ENCODE data around the gene SPON1. TPM values are rescaled to one million over a fixed set of nuclear protein-coding genes. Genes with fewer than 3 reads are reported as not detected.

Gene SPON1
- total and polyA plus RNA-seq, 4 donors = 0.72 to 4.9 (median 1.2) TPM

DNA sequence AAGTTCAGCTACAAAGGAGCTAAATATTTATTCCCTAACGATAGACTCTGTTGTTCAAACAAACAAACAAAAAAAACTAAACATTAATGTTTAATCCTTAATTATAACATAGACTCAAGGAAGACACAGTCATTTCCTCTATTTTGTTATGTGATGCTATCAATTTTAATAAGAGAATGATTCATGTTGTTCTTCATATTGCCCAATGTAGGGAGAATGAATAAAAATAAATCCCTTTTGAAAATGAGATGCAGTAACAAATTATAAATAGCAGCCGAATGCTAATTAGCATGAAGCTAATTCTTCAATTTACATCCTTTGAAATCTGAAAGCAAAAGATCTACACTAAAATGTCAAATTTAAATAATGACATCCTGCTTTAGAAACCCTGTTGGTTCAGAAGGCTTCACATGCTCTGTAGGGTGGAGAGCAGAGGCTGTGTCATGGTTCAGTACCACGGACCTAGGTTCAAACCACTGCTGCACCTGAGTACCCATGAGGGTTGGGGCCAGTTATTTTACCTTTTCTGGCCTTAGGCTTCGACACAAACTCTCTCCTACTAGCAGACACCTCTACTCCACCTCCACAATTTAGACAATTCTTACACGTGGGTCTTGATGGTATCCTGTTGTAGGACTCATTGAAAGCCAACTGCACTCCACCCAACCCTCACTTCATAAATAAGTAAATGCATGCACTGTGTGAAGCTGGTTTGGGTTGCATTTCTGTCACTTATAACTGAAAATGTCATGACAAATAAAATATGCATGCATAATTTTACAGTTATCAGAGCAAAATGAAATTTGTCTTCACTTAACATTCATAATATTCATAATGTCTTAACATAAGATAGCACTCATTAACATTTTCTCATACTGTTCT, 307.4 kb downstream of the SPON1 start:
- Histone ChIP-seq H3K27ac (ENCODE audit: low read depth in 1 of 2, low read length in 2 of 2) (no peak overlapping the region), H3K27me3 (ENCODE audit: control insufficient read depth in 4 of 4, insufficient read depth in 4 of 4, low read length in 3 of 4) (no peaks in the 10 kb centered on the region), H3K9ac (ENCODE audit: low read depth in 1 of 2, low read length in 2 of 2) (no peak overlapping the region), H3K4me3 (ENCODE audit: low read depth in 1 of 3, low read length in 3 of 3) (no peak overlapping the region), H3K9me3 (ENCODE audit: control insufficient read depth in 4 of 4, low read length in 3 of 4) (no peaks in the 10 kb centered on the region), H3K36me3 (ENCODE audit: control insufficient read depth in 4 of 4, insufficient read depth in 3 of 4, low read depth in 1 of 4, low read length in 3 of 4) (no peaks in the 10 kb centered on the region), H3K4me1 (ENCODE audit: control insufficient read depth in 4 of 4, insufficient read depth in 4 of 4, low read length in 3 of 4) (no peaks in the 10 kb centered on the region)
- WGBS = 86% methylated on average over 5 of the region's 5 CpGs
- TF ChIP-seq FOXA2 (IDR thresholded peaks at IDR 0.05) = no peak
- DNase-seq (ENCODE audit: low spot score) = no peak

DNA sequence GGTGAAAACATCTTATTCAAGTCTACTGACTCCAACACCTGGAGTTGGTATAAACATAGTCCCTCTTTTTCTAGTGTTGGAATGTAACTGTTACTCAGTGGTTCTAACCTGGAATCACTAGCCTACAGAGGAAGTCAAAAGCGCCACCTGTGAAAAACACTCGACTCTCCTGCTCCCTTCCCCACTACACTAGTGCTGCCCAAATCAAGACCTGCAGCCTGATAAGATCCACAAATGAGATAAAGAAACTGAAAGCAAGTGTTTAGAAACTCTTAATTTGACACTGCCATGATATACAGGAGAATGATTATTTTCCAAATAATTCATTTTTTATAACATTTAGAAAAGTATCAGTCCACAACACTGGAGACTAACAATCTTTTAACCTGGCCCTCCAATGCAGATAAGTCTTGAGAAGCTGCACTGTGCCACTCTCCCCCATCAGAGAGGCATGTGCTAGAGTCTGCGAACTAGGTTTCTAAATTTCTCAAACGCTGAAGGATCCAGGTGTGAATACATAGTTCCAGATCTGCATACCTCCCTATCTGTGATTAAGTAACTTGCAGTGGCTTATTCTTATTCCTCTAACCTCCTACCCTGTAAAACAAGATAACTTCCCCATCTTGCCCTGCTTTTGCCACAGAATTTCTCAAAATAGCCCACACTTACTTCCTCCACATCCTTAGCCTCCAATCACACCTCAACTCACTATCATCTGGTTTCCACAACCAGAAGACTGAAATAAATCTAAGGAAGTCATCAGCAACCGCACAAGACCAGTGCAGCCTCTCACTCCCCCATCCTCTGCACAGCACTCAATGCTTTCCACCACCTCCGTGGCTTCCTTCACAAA, 308.4 kb downstream of the SPON1 start:
- Histone ChIP-seq H3K27ac (ENCODE audit: low read depth in 1 of 2, low read length in 2 of 2) (no peak overlapping the region), H3K4me3 (ENCODE audit: low read depth in 1 of 3, low read length in 3 of 3) (no peak overlapping the region), H3K4me1 (ENCODE audit: control insufficient read depth in 4 of 4, insufficient read depth in 4 of 4, low read length in 3 of 4) (no peaks in the 10 kb centered on the region), H3K9me3 (ENCODE audit: control insufficient read depth in 4 of 4, low read length in 3 of 4) (no peaks in the 10 kb centered on the region), H3K27me3 (ENCODE audit: control insufficient read depth in 4 of 4, insufficient read depth in 4 of 4, low read length in 3 of 4) (no peaks in the 10 kb centered on the region), H3K9ac (ENCODE audit: low read depth in 1 of 2, low read length in 2 of 2) (no peak overlapping the region), H3K36me3 (ENCODE audit: control insufficient read depth in 4 of 4, insufficient read depth in 3 of 4, low read depth in 1 of 4, low read length in 3 of 4) (no peaks in the 10 kb centered on the region)
- no peak for DNase-seq (ENCODE audit: low spot score)
- TF ChIP-seq RXRA (IDR thresholded peaks at IDR 0.05) = no peak
- TF ChIP-seq FOXA1 (IDR thresholded peaks at IDR 0.05) = no peak
- TF ChIP-seq SP1 (IDR thresholded peaks at IDR 0.05) = no peak
- 63% methylated on average over 6 of the region's 6 CpGs for WGBS

DNA sequence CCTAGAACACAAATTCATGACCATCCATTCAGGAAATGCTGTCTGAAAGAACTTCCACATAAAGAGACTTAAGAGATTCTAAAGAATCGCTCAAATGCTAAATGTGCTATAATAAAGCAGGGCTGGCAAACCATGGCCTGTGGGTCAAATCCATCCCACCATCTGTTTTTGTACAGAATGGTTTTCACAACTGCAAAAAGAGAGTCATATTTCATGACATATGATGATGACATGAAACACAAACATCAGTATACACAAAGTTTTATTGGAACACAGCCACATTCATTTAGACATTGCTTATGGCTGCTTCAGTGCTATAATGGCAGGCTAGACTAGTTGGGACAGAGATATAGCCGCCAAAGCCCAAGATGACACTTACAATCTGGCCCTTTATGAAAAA, 311.4 kb downstream of the SPON1 start:
- 94% methylated on average over 2 of the region's 2 CpGs for WGBS
- Histone ChIP-seq H3K4me1 (ENCODE audit: control insufficient read depth in 4 of 4, insufficient read depth in 4 of 4, low read length in 3 of 4) (no peaks in the 10 kb centered on the region), H3K9ac (ENCODE audit: low read depth in 1 of 2, low read length in 2 of 2) (no peak overlapping the region), H3K27me3 (ENCODE audit: control insufficient read depth in 4 of 4, insufficient read depth in 4 of 4, low read length in 3 of 4) (no peaks in the 10 kb centered on the region), H3K9me3 (ENCODE audit: control insufficient read depth in 4 of 4, low read length in 3 of 4) (no peaks in the 10 kb centered on the region), H3K36me3 (ENCODE audit: control insufficient read depth in 4 of 4, insufficient read depth in 3 of 4, low read depth in 1 of 4, low read length in 3 of 4) (no peaks in the 10 kb centered on the region), H3K4me3 (ENCODE audit: low read depth in 1 of 3, low read length in 3 of 3) (no peak overlapping the region), H3K27ac (ENCODE audit: low read depth in 1 of 2, low read length in 2 of 2) (no peak overlapping the region)
- TF ChIP-seq EGR1 (IDR thresholded peaks at IDR 0.05; ENCODE audit: low read depth in 2 of 2) (no peak), SP1 (IDR thresholded peaks at IDR 0.05) (no peak), RXRA (IDR thresholded peaks at IDR 0.05) (no peak)
- TF ChIP-seq, protein P1, sequence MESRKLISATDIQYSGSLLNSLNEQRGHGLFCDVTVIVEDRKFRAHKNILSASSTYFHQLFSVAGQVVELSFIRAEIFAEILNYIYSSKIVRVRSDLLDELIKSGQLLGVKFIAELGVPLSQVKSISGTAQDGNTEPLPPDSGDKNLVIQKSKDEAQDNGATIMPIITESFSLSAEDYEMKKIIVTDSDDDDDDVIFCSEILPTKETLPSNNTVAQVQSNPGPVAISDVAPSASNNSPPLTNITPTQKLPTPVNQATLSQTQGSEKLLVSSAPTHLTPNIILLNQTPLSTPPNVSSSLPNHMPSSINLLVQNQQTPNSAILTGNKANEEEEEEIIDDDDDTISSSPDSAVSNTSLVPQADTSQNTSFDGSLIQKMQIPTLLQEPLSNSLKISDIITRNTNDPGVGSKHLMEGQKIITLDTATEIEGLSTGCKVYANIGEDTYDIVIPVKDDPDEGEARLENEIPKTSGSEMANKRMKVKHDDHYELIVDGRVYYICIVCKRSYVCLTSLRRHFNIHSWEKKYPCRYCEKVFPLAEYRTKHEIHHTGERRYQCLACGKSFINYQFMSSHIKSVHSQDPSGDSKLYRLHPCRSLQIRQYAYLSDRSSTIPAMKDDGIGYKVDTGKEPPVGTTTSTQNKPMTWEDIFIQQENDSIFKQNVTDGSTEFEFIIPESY (IDR thresholded peaks at IDR 0.05) = no peak
- no peak for DNase-seq (ENCODE audit: low spot score)

DNA sequence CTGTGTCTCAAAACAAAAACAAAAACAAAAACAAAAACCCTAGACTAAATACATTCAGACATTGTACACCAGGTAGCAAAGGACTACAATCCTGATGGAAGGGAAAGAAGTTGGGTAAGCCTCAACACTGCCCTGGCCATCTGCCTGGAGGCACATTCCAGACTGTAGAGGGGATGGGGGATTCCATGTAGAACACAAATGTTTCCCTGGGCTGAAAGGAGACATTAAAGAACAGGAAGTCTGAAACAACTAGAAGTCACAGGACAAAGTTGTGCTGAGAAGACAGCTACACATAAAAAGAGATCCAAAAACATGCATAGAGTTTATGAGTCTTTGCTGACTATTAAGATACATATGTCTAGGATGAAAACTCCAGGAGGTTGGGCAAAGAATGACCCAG, 312.6 kb downstream of the SPON1 start:
- Histone ChIP-seq H3K4me3 (ENCODE audit: low read depth in 1 of 3, low read length in 3 of 3) (no peak overlapping the region), H3K27me3 (ENCODE audit: control insufficient read depth in 4 of 4, insufficient read depth in 4 of 4, low read length in 3 of 4) (no peaks in the 10 kb centered on the region), H3K27ac (ENCODE audit: low read depth in 1 of 2, low read length in 2 of 2) (no peak overlapping the region), H3K4me1 (ENCODE audit: control insufficient read depth in 4 of 4, insufficient read depth in 4 of 4, low read length in 3 of 4) (no peaks in the 10 kb centered on the region), H3K9ac (ENCODE audit: low read depth in 1 of 2, low read length in 2 of 2) (no peak overlapping the region), H3K36me3 (ENCODE audit: control insufficient read depth in 4 of 4, insufficient read depth in 3 of 4, low read depth in 1 of 4, low read length in 3 of 4) (peaks cover 0 to 3% (median 2%) of the 10 kb centered on the region in 4 donors), H3K9me3 (ENCODE audit: control insufficient read depth in 4 of 4, low read length in 3 of 4) (no peaks in the 10 kb centered on the region)
- no peak for DNase-seq (ENCODE audit: low spot score)
- no peak for TF ChIP-seq GABPA (IDR thresholded peaks at IDR 0.05 in 1 of 2, conservative IDR thresholded peaks at IDR 0.05 in 1 of 2)
- no peak for TF ChIP-seq RAD21 (IDR thresholded peaks at IDR 0.05)
- no peak for TF ChIP-seq HNF4A (conservative IDR thresholded peaks at IDR 0.05)
- no peak for TF ChIP-seq TAF1 (conservative IDR thresholded peaks at IDR 0.05)
- no peak for TF ChIP-seq NR2F2 (IDR thresholded peaks at IDR 0.05)
- TF ChIP-seq HNF4G (IDR thresholded peaks at IDR 0.05) = no peak
- no peak for TF ChIP-seq RXRA (IDR thresholded peaks at IDR 0.05)
- TF ChIP-seq YY1 (IDR thresholded peaks at IDR 0.05) = no peak
- TF ChIP-seq, protein P2, sequence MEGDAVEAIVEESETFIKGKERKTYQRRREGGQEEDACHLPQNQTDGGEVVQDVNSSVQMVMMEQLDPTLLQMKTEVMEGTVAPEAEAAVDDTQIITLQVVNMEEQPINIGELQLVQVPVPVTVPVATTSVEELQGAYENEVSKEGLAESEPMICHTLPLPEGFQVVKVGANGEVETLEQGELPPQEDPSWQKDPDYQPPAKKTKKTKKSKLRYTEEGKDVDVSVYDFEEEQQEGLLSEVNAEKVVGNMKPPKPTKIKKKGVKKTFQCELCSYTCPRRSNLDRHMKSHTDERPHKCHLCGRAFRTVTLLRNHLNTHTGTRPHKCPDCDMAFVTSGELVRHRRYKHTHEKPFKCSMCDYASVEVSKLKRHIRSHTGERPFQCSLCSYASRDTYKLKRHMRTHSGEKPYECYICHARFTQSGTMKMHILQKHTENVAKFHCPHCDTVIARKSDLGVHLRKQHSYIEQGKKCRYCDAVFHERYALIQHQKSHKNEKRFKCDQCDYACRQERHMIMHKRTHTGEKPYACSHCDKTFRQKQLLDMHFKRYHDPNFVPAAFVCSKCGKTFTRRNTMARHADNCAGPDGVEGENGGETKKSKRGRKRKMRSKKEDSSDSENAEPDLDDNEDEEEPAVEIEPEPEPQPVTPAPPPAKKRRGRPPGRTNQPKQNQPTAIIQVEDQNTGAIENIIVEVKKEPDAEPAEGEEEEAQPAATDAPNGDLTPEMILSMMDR (IDR thresholded peaks at IDR 0.05; ENCODE audit: low read depth, low read length, missing input control) = no peak
- TF ChIP-seq FOXA1 (IDR thresholded peaks at IDR 0.05) = no peak
- TF ChIP-seq, protein P3, sequence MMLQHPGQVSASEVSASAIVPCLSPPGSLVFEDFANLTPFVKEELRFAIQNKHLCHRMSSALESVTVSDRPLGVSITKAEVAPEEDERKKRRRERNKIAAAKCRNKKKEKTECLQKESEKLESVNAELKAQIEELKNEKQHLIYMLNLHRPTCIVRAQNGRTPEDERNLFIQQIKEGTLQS (IDR thresholded peaks at IDR 0.05) = no peak
- TF ChIP-seq JUND (IDR thresholded peaks at IDR 0.05) = no peak
- TF ChIP-seq EGR1 (IDR thresholded peaks at IDR 0.05; ENCODE audit: low read depth in 2 of 2) = no peak
